Pancreas (tissue), 10 donors: Measurements from ENCODE around the gene NRXN2. TPM values are rescaled to one million over a fixed set of nuclear protein-coding genes. Genes with fewer than 3 reads are reported as not detected.

ENCODE experiments used
- ATAC-seq, 4 donors: fragments of 200-7000 bp; cut with Tn5 transposase; one replicate each; pipeline versions ENCODE4 v1.8.0 to v1.9.1; 2020; ENCODE audit warnings: mild to moderate bottlenecking in 4 of 4, moderate library complexity in 4 of 4
- DNase-seq, 6 donors: peaks; one replicate each; pipeline ENCODE4 v3.0.0-alpha.2; 2020
- FAIRE-seq: peaks from 2 replicates; lab custom pipeline; 2012; peaks lifted over from hg19 to GRCh38; lab: Jason Lieb, UNC
- H3K27ac ChIP-seq, 4 donors: fragments of 200-600 bp; sonication (generic); 1 replicate in 3 of 4; 2 replicates in 1 of 4; pipeline versions ENCODE4 v1.5.0 to v1.8.0; 2020
- H3K27me3 ChIP-seq, 4 donors: fragments of 200-600 bp; one replicate each; pipeline ENCODE4 v1.8.0; 2021
- H3K36me3 ChIP-seq, 3 donors: fragments of 200-600 bp; sonication (generic) in 1 of 3; one replicate each; pipeline versions ENCODE4 v1.5.0 to v1.8.0; 2020 to 2021
- H3K4me1 ChIP-seq, 3 donors: fragments of 200-600 bp; one replicate each; pipeline ENCODE4 v1.8.0; 2021
- H3K4me3 ChIP-seq, 4 donors: fragments of 200-600 bp; sonication (generic) in 2 of 4; one replicate each; pipeline versions ENCODE4 v1.5.0 to v1.8.0; 2020 to 2021
- H3K9me3 ChIP-seq, 4 donors: fragments of 200-600 bp; one replicate each; pipeline ENCODE4 v1.8.0; 2021
- CTCF ChIP-seq, 4 donors: fragments of 200-600 bp; sonication (generic) in 3 of 4; IDR thresholded peaks; one replicate each; pipeline versions ENCODE4 v1.5.0 to v1.8.0; 2021; ENCODE audit warnings: antibody characterized with exemption in 4 of 4
- WGBS, 2 donors: extraction: QIAGEN DNeasy Blood & Tissue Kit; methylation state at CpG; one replicate each; pipeline ENCODE4 v1.1.7; 2013; 5-methylcytosine and 5-hydroxymethylcytosine counted together
- intact Hi-C, 3 donors: fragments of 100-400 bp; cut with DNase I; formaldehyde crosslinking; loops; one replicate each; pipeline versions ENCODE4 v1.11.1 to v1.14.2; 2022
- polyA plus RNA-seq, 2 donors: library from polyadenylated mRNA; stranded (reverse); fragments of 200-250 nt; gene quantifications; one replicate each; pipeline ENCODE4 v1.2.3, GENCODE V29; 2013
- total RNA-seq, 6 donors: library from RNA; stranded (reverse); fragmentation: NEBNext Ultra II Directional in 4 of 6; extraction: Animal tissue kit (Norgen Biotek cat#: 25700) in 4 of 6; gene quantifications; one replicate each; pipeline versions ENCODE4 v1.2.1 to v1.2.4, GENCODE V29; 2021 to 2023
- donor health status: healthy with polysubstance abuse.
- donor health status: DM: no; HTN: no; CAD: no; lungs with moderate emphysema.
- donor health status: DM: no; HTN: no; CAD: no.
- donor health status: control.
- donor health status: control.
- donor health status: Bipolar disorder and iron deficiency.
- donor health status: DM: yes; HTN: yes; CAD: no.
- donor health status: DM: no; HTN: no; CAD: no.
- donor health status: DM: no; HTN: no; CAD: no.
- donor health status: DM: yes; HTN: yes; CAD: no.

NRXN2 gene
- total and polyA plus RNA-seq, 8 donors, result 0.69 to 10.8 (median 2.1) TPM

DNA sequence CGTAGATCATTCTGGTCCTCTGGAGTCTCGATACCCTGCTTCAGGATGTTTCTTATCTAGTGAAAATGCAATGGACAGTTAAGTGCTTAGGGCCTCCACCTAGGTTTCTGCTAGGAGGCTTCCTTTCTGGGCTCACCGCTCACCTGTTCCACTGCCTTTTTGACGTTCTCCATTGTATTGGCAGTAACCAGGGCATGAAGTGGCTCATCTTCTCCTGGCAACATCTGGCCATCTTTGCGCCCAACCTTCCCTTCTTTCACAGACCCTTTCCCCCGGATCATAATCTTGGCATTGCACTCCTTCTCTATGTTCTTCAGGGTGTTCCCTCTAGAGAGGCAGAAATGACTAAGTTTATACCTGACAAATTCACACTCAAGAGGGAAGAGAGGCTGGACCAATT lies 46.3 kb upstream of the NRXN2 start:
- Histone ChIP-seq H3K4me3 (no peak overlapping the region), H3K36me3 (peaks cover 19 to 100% (median 90%) of the 10 kb centered on the region in 3 donors), H3K27me3 (no peaks in the 10 kb centered on the region), H3K4me1 (peaks cover 0 to 21% (median 7%) of the 10 kb centered on the region in 3 donors), H3K27ac (no peak overlapping the region), H3K9me3 (no peaks in the 10 kb centered on the region)
- TF ChIP-seq CTCF (IDR thresholded peaks at IDR 0.05), result no peak
- no peak for DNase-seq
- FAIRE-seq, result no peak
- no peak for ATAC-seq
- 88 to 90% methylated on average over 6 of the region's 6 CpGs for WGBS, 2 donors
- intact Hi-C loops, result no loop called here

- intact Hi-C loops, result no loop called here
- FAIRE-seq (no peak), DNase-seq (no peak), ATAC-seq (no peak)
- Histone ChIP-seq H3K4me1 (peaks cover 0 to 18% (median 5%) of the 10 kb centered on the region in 3 donors), H3K27ac (no peak overlapping the region), H3K4me3 (no peak overlapping the region), H3K27me3 (no peaks in the 10 kb centered on the region), H3K36me3 (peaks cover 18 to 97% (median 87%) of the 10 kb centered on the region in 3 donors), H3K9me3 (no peaks in the 10 kb centered on the region)
- TF ChIP-seq CTCF (IDR thresholded peaks at IDR 0.05), result no peak
- WGBS, 2 donors, result 91 to 93% methylated on average over 6 of the region's 6 CpGs
Measured at GRCh38 chr11:64768300-64768694, 45.3 kb upstream of the NRXN2 start.

- FAIRE-seq (no peak), ATAC-seq (peak in 3 of 4 donors; percentile 36 to 53 (median 43)), DNase-seq (peak in 5 of 6 donors; percentile 42 to 76 (median 75))
- intact Hi-C loops, result no loop called here
- H3K4me1 ChIP-seq, result peaks cover 0 to 12% (median 5%) of the 10 kb centered on the region in 3 donors
- H3K36me3 ChIP-seq, result peaks cover 16 to 95% (median 81%) of the 10 kb centered on the region in 3 donors
- TF ChIP-seq CTCF (IDR thresholded peaks at IDR 0.05), result peak; percentile 66 to 79 (median 72)
- WGBS, 2 donors, result 52 to 55% methylated on average over 19 of the region's 19 CpGs
- H3K27ac ChIP-seq, result no peak overlapping the region
- H3K9me3 ChIP-seq, result no peaks in the 10 kb centered on the region
- no peaks in the 10 kb centered on the region for H3K27me3 ChIP-seq
- no peak overlapping the region for H3K4me3 ChIP-seq
Measured at GRCh38 chr11:64767344-64768299, 44.6 kb upstream of the NRXN2 start.

- Histone ChIP-seq H3K36me3 (peaks cover 16 to 87% (median 73%) of the 10 kb centered on the region in 3 donors), H3K27me3 (no peaks in the 10 kb centered on the region), H3K9me3 (no peaks in the 10 kb centered on the region), H3K27ac (no peak overlapping the region), H3K4me1 (peaks cover 0 to 6% (median 5%) of the 10 kb centered on the region in 3 donors), H3K4me3 (no peak overlapping the region)
- WGBS, 2 donors, result 96 to 99% methylated on average over 11 of the region's 11 CpGs
- ATAC-seq, result no peak
- intact Hi-C loops, result no loop called here
- FAIRE-seq, result no peak
- no peak for TF ChIP-seq CTCF (IDR thresholded peaks at IDR 0.05)
- peak in 1 of 6 donors; percentile 37 for DNase-seq
Measured at GRCh38 chr11:64766881-64767280, 43.9 kb upstream of the NRXN2 start.
